Endothelial cell (in vitro differentiated cells): Measurements from ENCODE around the gene RIBC2. TPM values are rescaled to one million over a fixed set of nuclear protein-coding genes. Genes with fewer than 3 reads are reported as not detected.

Experiments used
- DNase-seq: peaks from one replicate; pipeline ENCODE4 v3.0.0; 2021; ENCODE audit warnings: low spot score
- H3K27ac Mint-ChIP-seq: one replicate; pipeline ENCODE4 v1.8.0; 2021; ENCODE audit warnings: mixed read lengths, inconsistent platforms; ENCODE audit not compliant: unreplicated experiment
- H3K27me3 Mint-ChIP-seq: one replicate; pipeline ENCODE4 v1.8.0; 2021; ENCODE audit warnings: mild to moderate bottlenecking, moderate library complexity, mixed read lengths, inconsistent platforms; ENCODE audit not compliant: unreplicated experiment
- H3K36me3 Mint-ChIP-seq: one replicate; pipeline ENCODE4 v1.8.0; 2021; ENCODE audit warnings: mild to moderate bottlenecking, low read depth, mixed read lengths, inconsistent platforms; ENCODE audit not compliant: unreplicated experiment
- H3K4me1 Mint-ChIP-seq: one replicate; pipeline ENCODE4 v1.8.0; 2021; ENCODE audit warnings: mild to moderate bottlenecking, mixed read lengths, inconsistent platforms; ENCODE audit not compliant: unreplicated experiment
- H3K4me3 Mint-ChIP-seq: one replicate; pipeline ENCODE4 v1.8.0; 2021; ENCODE audit warnings: mild to moderate bottlenecking, mixed read lengths, inconsistent platforms; ENCODE audit not compliant: unreplicated experiment
- H3K9me3 Mint-ChIP-seq: one replicate; pipeline ENCODE4 v1.8.0; 2021; ENCODE audit warnings: mixed read lengths, inconsistent platforms; ENCODE audit not compliant: unreplicated experiment
- total RNA-seq: library from RNA; stranded (reverse); fragmentation: NEBNext Ultra II Directional; extraction: Animal tissue kit (Norgen Biotek cat#: 25700); gene quantifications from one replicate; pipeline ENCODE4 v1.2.1, GENCODE V29; 2021; ENCODE audit not compliant: unreplicated experiment
- TF ChIP-seq, protein P1 (sequence below): fragments of 200-600 bp; sonication (generic); IDR thresholded peaks from one replicate; pipeline ENCODE4 v1.5.0; 2021; ENCODE audit warnings: antibody characterized with exemption; ENCODE audit not compliant: unreplicated experiment

The RIBC2 gene
- total RNA-seq, 1 donor from 2014 or later: 0.54 TPM

DNA sequence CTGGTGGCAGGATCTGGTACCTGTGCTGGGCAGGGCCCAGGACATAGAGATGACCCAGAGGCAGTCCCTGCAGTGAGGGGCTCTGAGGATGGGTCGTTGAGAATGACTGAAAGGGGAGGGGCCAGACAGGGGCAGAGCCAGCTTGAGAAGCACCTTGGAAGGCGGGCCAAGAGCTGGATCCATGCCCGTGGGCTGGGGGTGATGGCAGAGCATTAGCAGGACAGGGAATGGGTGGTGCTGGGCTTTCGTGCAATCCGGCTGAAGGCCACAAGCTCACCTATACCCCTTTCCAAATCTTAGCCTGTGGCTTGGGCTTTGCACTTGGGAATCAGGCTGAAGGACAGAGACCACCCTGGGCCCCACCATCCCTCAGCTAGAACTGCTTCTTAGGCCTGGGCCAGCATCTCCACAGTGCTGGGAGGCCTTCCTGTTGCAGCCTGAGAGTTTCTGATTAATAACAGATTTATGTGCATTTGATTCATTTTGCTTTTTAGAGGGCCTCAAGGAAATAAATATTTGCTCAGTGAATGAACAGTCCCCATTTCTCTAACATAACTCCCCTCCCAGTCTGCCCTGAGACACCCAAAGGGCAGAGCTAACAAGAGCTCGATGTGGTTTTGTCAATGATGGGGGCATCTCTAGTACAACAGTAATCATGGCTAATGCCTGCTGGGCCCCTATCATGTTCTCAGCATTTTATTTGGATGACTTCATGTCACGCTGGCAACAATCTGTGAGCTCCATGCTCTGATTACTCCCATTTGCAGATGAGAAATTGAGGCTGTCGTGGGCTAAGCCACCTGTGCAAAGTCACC is 39.3 kb downstream of the RIBC2 start:
- Mint-ChIP-seq H3K9me3 (no peaks in the 10 kb centered on the region), H3K4me1 (no peaks in the 10 kb centered on the region), H3K27ac (no peak overlapping the region), H3K36me3 (no peaks in the 10 kb centered on the region), H3K27me3 (peaks cover 14% of the 10 kb centered on the region), H3K4me3 (no peak overlapping the region)
- DNase-seq: no peak
- TF ChIP-seq, protein P1, sequence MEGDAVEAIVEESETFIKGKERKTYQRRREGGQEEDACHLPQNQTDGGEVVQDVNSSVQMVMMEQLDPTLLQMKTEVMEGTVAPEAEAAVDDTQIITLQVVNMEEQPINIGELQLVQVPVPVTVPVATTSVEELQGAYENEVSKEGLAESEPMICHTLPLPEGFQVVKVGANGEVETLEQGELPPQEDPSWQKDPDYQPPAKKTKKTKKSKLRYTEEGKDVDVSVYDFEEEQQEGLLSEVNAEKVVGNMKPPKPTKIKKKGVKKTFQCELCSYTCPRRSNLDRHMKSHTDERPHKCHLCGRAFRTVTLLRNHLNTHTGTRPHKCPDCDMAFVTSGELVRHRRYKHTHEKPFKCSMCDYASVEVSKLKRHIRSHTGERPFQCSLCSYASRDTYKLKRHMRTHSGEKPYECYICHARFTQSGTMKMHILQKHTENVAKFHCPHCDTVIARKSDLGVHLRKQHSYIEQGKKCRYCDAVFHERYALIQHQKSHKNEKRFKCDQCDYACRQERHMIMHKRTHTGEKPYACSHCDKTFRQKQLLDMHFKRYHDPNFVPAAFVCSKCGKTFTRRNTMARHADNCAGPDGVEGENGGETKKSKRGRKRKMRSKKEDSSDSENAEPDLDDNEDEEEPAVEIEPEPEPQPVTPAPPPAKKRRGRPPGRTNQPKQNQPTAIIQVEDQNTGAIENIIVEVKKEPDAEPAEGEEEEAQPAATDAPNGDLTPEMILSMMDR: no peak

DNA sequence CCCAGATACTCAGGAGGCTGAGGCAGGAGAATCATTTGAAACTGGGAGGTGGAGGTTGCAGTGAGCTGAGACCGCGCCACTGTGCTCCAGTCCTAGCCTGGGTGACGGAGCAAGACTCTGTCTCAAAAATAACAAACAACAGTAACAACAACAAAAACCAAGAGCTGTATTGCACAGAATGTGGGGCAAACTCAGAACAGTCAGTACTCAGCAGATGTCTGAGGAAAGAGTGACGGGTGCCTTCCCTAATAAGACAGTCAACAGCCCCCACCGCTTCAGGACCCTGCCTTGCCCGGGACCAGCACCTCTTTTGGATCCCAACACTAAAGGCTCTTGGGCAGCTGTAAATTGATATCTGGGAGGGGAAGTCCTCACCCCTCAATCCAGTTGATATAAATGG is 40.3 kb downstream of the RIBC2 start:
- Mint-ChIP-seq H3K4me1 (no peaks in the 10 kb centered on the region), H3K9me3 (no peaks in the 10 kb centered on the region), H3K27ac (no peak overlapping the region), H3K36me3 (no peaks in the 10 kb centered on the region), H3K4me3 (no peak overlapping the region), H3K27me3 (peaks cover 14% of the 10 kb centered on the region)
- DNase-seq: no peak
- TF ChIP-seq, protein P1: no peak

DNA sequence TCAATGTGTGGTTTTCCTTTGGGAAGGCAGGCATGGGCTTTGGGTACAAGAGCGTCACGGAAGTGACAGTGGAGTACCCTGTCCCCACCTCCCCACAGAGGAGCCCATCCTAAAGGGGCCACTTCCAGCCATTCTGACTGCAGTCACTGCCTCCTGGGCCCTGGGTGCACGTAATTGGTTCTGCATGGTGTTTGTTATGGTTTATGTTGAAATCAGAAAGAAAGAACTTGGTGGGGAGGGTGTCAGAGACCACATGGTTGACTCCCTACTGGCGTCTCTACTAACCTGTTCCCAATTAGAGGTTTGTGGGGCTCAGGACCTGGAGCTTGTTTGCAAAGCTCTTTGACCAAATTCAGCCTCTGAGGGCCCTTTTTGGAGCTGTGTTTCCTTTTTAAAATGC is 40.8 kb downstream of the RIBC2 start:
- Mint-ChIP-seq H3K27ac (no peak overlapping the region), H3K4me1 (no peaks in the 10 kb centered on the region), H3K4me3 (no peak overlapping the region), H3K9me3 (no peaks in the 10 kb centered on the region), H3K27me3 (peaks cover 14% of the 10 kb centered on the region), H3K36me3 (no peaks in the 10 kb centered on the region)
- TF ChIP-seq, protein P1: no peak
- DNase-seq: no peak

DNA sequence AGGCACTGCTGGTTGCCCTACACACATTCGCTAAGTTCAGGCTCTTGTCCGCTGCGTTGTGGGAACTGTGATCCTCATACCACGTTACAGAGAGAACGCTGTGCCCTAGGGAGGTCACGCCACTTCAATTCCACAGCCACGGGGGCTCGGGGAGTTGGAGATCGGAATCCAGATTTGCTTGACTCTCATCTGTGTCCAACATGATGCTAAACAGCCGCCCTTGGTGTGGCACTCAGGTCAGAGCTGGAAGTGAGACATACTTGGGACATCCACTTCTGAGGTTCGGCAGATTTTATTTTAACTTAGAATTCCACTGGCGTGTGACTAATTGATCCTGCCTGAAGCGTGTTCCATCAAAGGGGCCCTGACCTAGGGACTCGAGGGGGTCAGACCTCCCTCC is 41.7 kb downstream of the RIBC2 start:
- DNase-seq: no peak
- Mint-ChIP-seq H3K36me3 (no peaks in the 10 kb centered on the region), H3K4me3 (no peak overlapping the region), H3K4me1 (no peaks in the 10 kb centered on the region), H3K27ac (no peak overlapping the region), H3K27me3 (peaks cover 14% of the 10 kb centered on the region), H3K9me3 (no peaks in the 10 kb centered on the region)
- TF ChIP-seq, protein P1: no peak

DNA sequence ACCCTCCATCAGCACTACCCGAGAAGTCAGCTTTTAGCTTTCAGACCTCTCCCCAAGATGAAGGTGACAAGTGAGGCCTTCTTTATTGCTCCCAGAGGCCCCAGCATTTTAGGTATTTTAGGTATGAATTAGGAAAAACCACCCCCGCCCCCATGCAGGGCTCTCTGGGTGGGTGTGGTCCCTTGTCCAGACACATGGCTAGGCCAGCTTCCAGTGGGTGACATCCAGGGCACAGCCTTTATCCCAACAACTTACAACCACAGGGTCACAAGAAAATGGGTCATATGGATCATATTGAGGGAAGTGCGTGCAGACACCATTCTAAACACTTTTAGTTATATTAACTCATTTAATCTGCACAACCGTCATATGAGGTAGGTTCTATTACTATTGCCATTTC is 42.1 kb downstream of the RIBC2 start:
- DNase-seq: no peak
- H3K27me3 Mint-ChIP-seq: peaks cover 14% of the 10 kb centered on the region
- H3K27ac Mint-ChIP-seq: no peak overlapping the region
- H3K4me1 Mint-ChIP-seq: no peaks in the 10 kb centered on the region
- no peak overlapping the region for H3K4me3 Mint-ChIP-seq
- H3K9me3 Mint-ChIP-seq: no peaks in the 10 kb centered on the region
- TF ChIP-seq, protein P1: no peak
- H3K36me3 Mint-ChIP-seq: no peaks in the 10 kb centered on the region
